Uterus (tissue), 4 donors: ENCODE data around the gene CCDC141. TPM values are rescaled to one million over a fixed set of nuclear protein-coding genes. Genes with fewer than 3 reads are reported as not detected.
"Not testable (repeated sequence)": the region's sequence is repeated elsewhere in the genome, so short reads cannot be mapped to it uniquely, and the experiment has no call there.

Experiments used
- DNase-seq, 2 donors: peaks; one replicate each; pipeline ENCODE4 v3.0.0-alpha.2; 2019 to 2020
- H3K27ac ChIP-seq, 2 donors: fragments of 200-600 bp; sonication (generic); 1 replicate in 1 of 2; 2 replicates in 1 of 2; pipeline ENCODE4 v1.5.1; 2016 to 2018
- H3K27me3 ChIP-seq, 2 donors: fragments of 200-600 bp; sonication (generic); one replicate each; pipeline ENCODE4 v1.5.1; 2018 to 2019; ENCODE audit warnings: control low read depth in 1 of 2
- H3K36me3 ChIP-seq, 2 donors: fragments of 200-600 bp; sonication (generic); one replicate each; pipeline ENCODE4 v1.5.1; 2019; ENCODE audit warnings: control low read depth in 1 of 2
- H3K4me1 ChIP-seq, 2 donors: fragments of 200-600 bp; sonication (generic); one replicate each; pipeline ENCODE4 v1.5.1; 2018 to 2019; ENCODE audit warnings: control low read depth in 1 of 2
- H3K4me3 ChIP-seq, 2 donors: fragments of 200-600 bp; sonication (generic); 1 replicate in 1 of 2; 2 replicates in 1 of 2; pipeline ENCODE4 v1.5.1; 2018 to 2019; ENCODE audit warnings: mild to moderate bottlenecking in 1 of 2
- H3K9me3 ChIP-seq, 2 donors: fragments of 200-600 bp; sonication (generic); one replicate each; pipeline ENCODE4 v1.5.1; 2019; ENCODE audit warnings: control low read depth in 1 of 2
- CTCF ChIP-seq, 4 experiments: fragments of 200-600 bp in 2 of 4; fragments of 450-650 bp in 2 of 4; sonication (generic) in 2 of 4; IDR thresholded peaks; one replicate each; pipeline ENCODE4 v1.5.1; 2016 to 2019; ENCODE audit warnings: antibody characterized with exemption in 4 of 4, mild to moderate bottlenecking in 2 of 4, moderate library complexity in 1 of 4
- POLR2A ChIP-seq, 2 donors: fragments of 450-650 bp; IDR thresholded peaks; one replicate each; pipeline ENCODE4 v1.6.1; 2016; ENCODE audit warnings: antibody characterized with exemption in 2 of 2, mild to moderate bottlenecking in 1 of 2, moderate library complexity in 1 of 2
- intact Hi-C: fragments of 100-400 bp; cut with DNase I; formaldehyde crosslinking; loops from one replicate; pipeline ENCODE4 v1.15.1; 2023; ENCODE audit warnings: low total_unique reads
- total RNA-seq, 4 donors: library from RNA; depleted of rRNA in 3 of 4; stranded (reverse); fragments of >200 nt in 3 of 4; gene quantifications; one replicate each; pipeline versions ENCODE4 v1.1.0 to v1.2.4, GENCODE V29; 2014 to 2023
- donor health status: DM: yes; HTN: yes; CAD: no.

The CCDC141 gene
- total RNA-seq, 4 donors from 2014 or later: 0.29 to 10.2 (median 3.8) TPM

- Histone ChIP-seq H3K9me3 (no peaks in the 10 kb centered on the region), H3K4me3 (no peak overlapping the region), H3K36me3 (no peaks in the 10 kb centered on the region), H3K27ac (no peak overlapping the region), H3K27me3 (no peaks in the 10 kb centered on the region), H3K4me1 (no peaks in the 10 kb centered on the region)
- DNase-seq: no peak
- intact Hi-C loops: no loop called here
- TF ChIP-seq CTCF (IDR thresholded peaks at IDR 0.05) (no peak), POLR2A (IDR thresholded peaks at IDR 0.05) (no peak)
These were observed 19.7 kb upstream of the CCDC141 start for GRCh38 chr2:179069685-179070084.

- Histone ChIP-seq H3K27ac (no peak overlapping the region), H3K9me3 (no peaks in the 10 kb centered on the region), H3K4me1 (no peaks in the 10 kb centered on the region), H3K4me3 (no peak overlapping the region), H3K27me3 (no peaks in the 10 kb centered on the region), H3K36me3 (no peaks in the 10 kb centered on the region)
- no peak for TF ChIP-seq POLR2A (IDR thresholded peaks at IDR 0.05)
- TF ChIP-seq CTCF (IDR thresholded peaks at IDR 0.05): no peak
- DNase-seq: no peak
- intact Hi-C loops: no loop called here
These were observed 19.2 kb upstream of the CCDC141 start for GRCh38 chr2:179068991-179069643.

GRCh38 chr2:179059026-179059700 is 9.2 kb upstream of the CCDC141 start:
- no peaks in the 10 kb centered on the region for H3K36me3 ChIP-seq
- TF ChIP-seq CTCF (IDR thresholded peaks at IDR 0.05) (no peak), POLR2A (IDR thresholded peaks at IDR 0.05) (no peak)
- H3K27ac ChIP-seq: no peak overlapping the region

GRCh38 chr2:179057737-179058136 is 7.8 kb upstream of the CCDC141 start:
- Histone ChIP-seq H3K36me3 (no peaks in the 10 kb centered on the region), H3K4me3 (no peak overlapping the region), H3K4me1 (no peaks in the 10 kb centered on the region), H3K9me3 (no peaks in the 10 kb centered on the region), H3K27ac (no peak overlapping the region), H3K27me3 (no peaks in the 10 kb centered on the region)
- TF ChIP-seq CTCF (IDR thresholded peaks at IDR 0.05) (no peak), POLR2A (IDR thresholded peaks at IDR 0.05) (no peak)
- no peak for DNase-seq
- intact Hi-C loops: no loop called here

More at GRCh38 chr2:179059026-179059700, 9.2 kb upstream of the CCDC141 start:
- intact Hi-C loops: no loop called here
- no peaks in the 10 kb centered on the region for H3K4me1 ChIP-seq
- H3K4me3 ChIP-seq: no peak overlapping the region
- no peak for DNase-seq
- no peaks in the 10 kb centered on the region for H3K9me3 ChIP-seq
- no peaks in the 10 kb centered on the region for H3K27me3 ChIP-seq

- DNase-seq, H3K27ac ChIP-seq, H3K36me3 ChIP-seq, H3K4me1 ChIP-seq, intact Hi-C loops, H3K27me3 ChIP-seq, H3K9me3 ChIP-seq, H3K4me3 ChIP-seq: not testable (repeated sequence)
These were observed 3.6 kb upstream of the CCDC141 start for GRCh38 chr2:179053568-179053967.
